Endothelial cell of umbilical vein (primary cell): ENCODE data around the gene MASP1.

ENCODE experiments used
- EZH2 ChIP-seq: IDR thresholded peaks from 2 replicates; pipeline ENCODE4 v1.6.1; 2012; ENCODE audit warnings: borderline replicate concordance, low read depth, mild to moderate bottlenecking, moderate library complexity, low read length, inconsistent platforms; ENCODE audit not compliant: severe bottlenecking
- POLR2A ChIP-seq: IDR thresholded peaks from 2 replicates; pipeline ENCODE4 v1.6.1; 2012; ENCODE audit warnings: low read depth, mild to moderate bottlenecking, control low read depth, low read length
- TF ChIP-seq, protein P1 (sequence below), 2 donors: IDR thresholded peaks; 1 replicate in 1 of 2; 2 replicates in 1 of 2; pipeline ENCODE4 v1.5.1; 2011; ENCODE audit warnings: low read length in 2 of 2, mild to moderate bottlenecking in 2 of 2, moderate library complexity in 2 of 2, control low read depth in 1 of 2, inconsistent platforms in 1 of 2, low read depth in 1 of 2; ENCODE audit not compliant: insufficient read depth in 1 of 2; ENCODE audit errors: extremely low read depth in 1 of 2

DNA sequence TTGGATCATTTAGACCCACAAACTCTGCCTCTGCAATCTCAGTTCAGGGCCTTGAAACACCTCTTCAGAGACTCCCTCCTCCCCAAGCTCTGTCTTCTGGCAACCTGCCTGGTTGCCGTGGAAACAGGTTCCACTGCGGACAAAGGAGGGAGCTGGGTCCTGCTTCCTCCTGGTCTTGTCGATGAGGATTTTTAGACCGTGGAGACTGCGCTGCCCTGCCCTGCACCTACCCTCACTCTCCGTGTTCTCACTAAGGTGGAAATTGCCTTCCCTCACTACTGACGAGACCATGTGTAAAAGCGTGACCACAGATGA is 94.2 kb downstream of the MASP1 start, which contains the start of gene RTP1:
- TF ChIP-seq, protein P1, sequence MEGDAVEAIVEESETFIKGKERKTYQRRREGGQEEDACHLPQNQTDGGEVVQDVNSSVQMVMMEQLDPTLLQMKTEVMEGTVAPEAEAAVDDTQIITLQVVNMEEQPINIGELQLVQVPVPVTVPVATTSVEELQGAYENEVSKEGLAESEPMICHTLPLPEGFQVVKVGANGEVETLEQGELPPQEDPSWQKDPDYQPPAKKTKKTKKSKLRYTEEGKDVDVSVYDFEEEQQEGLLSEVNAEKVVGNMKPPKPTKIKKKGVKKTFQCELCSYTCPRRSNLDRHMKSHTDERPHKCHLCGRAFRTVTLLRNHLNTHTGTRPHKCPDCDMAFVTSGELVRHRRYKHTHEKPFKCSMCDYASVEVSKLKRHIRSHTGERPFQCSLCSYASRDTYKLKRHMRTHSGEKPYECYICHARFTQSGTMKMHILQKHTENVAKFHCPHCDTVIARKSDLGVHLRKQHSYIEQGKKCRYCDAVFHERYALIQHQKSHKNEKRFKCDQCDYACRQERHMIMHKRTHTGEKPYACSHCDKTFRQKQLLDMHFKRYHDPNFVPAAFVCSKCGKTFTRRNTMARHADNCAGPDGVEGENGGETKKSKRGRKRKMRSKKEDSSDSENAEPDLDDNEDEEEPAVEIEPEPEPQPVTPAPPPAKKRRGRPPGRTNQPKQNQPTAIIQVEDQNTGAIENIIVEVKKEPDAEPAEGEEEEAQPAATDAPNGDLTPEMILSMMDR (IDR thresholded peaks at IDR 0.05; ENCODE audit: extremely low read depth in 1 of 2, insufficient read depth in 1 of 2, low read depth in 1 of 2, low read length in 2 of 2) = no peak
- TF ChIP-seq POLR2A (no peak), EZH2 (no peak)
